GM13976 (cell line): ENCODE data around the gene TMEM140.

Experiments
- DNase-seq: peaks from one replicate; pipeline ENCODE4 v3.0.0; 2012; ENCODE audit warnings: low spot score
- in situ Hi-C: fragments of 300-500 bp; cut with MboI; formaldehyde crosslinking; loops from one replicate; pipeline ENCODE4 v1.12.0; 2022; ENCODE audit warnings: low sequenced_read_pairs, mixed read lengths, inconsistent platforms; ENCODE audit not compliant: unreplicated experiment
- TF ChIP-seq, protein P1 (sequence below): IDR thresholded peaks from 2 replicates; pipeline ENCODE4 v1.5.1; 2012; ENCODE audit warnings: borderline replicate concordance, mild to moderate bottlenecking; ENCODE audit not compliant: insufficient read depth; ENCODE audit errors: extremely low read depth, missing control alignments, control extremely low read depth

The TMEM140 gene

DNA sequence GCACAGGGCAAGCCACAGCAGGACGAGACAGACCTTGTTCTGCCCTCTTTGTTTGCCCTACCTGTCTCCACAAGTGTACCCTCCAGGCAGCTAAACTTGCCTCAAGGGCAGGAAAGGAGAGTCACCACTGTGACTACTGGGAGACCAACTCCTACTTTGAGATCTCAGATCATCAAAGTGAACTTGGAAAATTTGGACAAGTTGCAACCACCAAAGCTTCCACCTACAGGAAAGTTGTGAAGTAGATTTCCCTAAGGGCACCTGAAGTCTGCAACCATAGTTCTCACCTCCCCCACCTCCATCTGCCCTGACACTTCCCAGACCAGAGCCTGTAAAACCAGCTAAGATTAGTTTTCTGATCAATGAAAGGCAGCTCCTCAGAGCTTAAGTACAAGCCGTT is 66.0 kb downstream of the TMEM140 start:
- TF ChIP-seq, protein P1, sequence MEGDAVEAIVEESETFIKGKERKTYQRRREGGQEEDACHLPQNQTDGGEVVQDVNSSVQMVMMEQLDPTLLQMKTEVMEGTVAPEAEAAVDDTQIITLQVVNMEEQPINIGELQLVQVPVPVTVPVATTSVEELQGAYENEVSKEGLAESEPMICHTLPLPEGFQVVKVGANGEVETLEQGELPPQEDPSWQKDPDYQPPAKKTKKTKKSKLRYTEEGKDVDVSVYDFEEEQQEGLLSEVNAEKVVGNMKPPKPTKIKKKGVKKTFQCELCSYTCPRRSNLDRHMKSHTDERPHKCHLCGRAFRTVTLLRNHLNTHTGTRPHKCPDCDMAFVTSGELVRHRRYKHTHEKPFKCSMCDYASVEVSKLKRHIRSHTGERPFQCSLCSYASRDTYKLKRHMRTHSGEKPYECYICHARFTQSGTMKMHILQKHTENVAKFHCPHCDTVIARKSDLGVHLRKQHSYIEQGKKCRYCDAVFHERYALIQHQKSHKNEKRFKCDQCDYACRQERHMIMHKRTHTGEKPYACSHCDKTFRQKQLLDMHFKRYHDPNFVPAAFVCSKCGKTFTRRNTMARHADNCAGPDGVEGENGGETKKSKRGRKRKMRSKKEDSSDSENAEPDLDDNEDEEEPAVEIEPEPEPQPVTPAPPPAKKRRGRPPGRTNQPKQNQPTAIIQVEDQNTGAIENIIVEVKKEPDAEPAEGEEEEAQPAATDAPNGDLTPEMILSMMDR: no peak
- in situ Hi-C loops: no loop called here
- no peak for DNase-seq

DNA sequence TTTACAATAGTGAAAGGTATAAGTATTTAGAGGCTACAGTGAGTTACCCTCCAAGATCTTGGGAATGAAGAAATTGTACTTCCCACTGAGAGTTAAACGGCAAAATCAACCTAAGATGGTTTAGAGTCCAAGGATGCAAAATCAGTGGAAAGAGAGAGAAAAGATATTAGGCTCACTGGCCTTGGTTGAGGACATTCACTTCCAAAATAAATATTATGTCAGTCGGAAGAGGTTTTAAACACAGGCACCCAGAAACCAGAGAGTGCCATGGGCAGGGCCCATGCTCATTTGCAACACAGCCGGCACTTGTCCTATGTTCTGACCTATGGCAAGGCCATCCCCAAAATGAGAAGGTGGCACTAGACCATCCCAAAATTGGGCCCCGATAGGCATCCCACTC is 67.3 kb downstream of the TMEM140 start:
- TF ChIP-seq, protein P1: no peak
- no peak for DNase-seq
- in situ Hi-C loops: no loop called here

DNA sequence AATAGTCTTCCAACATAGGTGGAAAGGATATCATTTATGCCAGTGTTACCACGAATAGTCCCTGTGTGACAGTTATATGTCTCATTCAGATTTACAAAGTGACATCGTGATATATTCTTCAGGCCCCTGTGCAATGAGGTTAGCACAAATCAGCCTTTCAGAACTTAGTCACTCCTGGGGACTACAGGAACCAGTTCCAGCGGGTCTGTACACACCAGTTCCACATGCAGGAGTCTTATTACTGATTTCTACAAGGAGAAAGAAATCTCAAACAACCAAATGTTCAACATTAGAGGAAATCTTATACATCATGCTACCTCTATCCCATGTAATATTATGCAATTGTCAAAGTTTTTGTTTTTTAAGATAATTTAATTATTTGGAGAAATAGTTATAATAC is 67.8 kb downstream of the TMEM140 start:
- TF ChIP-seq, protein P1: no peak
- in situ Hi-C loops: no loop called here
- DNase-seq: no peak
